Stomach (tissue), 4 donors: ENCODE results near the gene NFILZ.

Experiments used
- CTCF ChIP-seq, 7 experiments: fragments of 450-650 bp in 4 of 7; fragments of 200-600 bp in 3 of 7; sonication (generic) in 3 of 7; IDR thresholded peaks; one replicate each; pipeline ENCODE4 v1.5.1; 2016 to 2019; ENCODE audit warnings: antibody characterized with exemption in 7 of 7, control low read depth in 2 of 7, mild to moderate bottlenecking in 1 of 7
- POLR2A ChIP-seq, 4 donors: fragments of 450-650 bp; IDR thresholded peaks; one replicate each; pipeline ENCODE4 v1.6.1; 2016; ENCODE audit warnings: antibody characterized with exemption in 4 of 4, control low read depth in 2 of 4, mild to moderate bottlenecking in 1 of 4, moderate library complexity in 1 of 4
- POLR2AphosphoS5 ChIP-seq, 3 donors: sonication (generic); formaldehyde crosslinking; IDR thresholded peaks; one replicate each; pipeline ENCODE4 v1.6.1; 2016; ENCODE audit warnings: antibody characterized with exemption in 3 of 3

DNA sequence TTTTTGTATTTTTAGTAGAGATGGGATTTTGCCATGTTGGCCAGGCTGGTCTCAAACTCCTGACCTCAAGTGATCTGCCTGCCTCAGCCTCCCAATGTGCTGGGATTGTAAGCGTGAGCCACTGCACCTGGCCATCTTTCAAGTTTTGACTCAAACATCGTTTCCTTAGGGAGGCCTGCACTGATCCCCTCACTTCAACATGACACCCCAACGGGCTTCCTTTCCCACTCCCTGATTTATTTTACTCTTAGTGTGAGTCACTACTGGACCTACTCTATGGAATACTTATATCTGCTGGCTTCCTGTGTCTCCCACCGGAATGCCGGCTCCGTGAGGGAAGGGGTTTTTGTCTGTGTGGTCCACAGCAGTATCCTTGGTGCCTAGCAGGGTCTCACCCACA is 15.4 kb upstream of the NFILZ start:
- no peak for TF ChIP-seq CTCF (IDR thresholded peaks at IDR 0.05)
- TF ChIP-seq POLR2AphosphoS5 (IDR thresholded peaks at IDR 0.05): no peak
- no peak for TF ChIP-seq POLR2A (IDR thresholded peaks at IDR 0.05)
